IMR-90 (cell line): ENCODE data around the gene BRIP1. TPM values are rescaled to one million over a fixed set of nuclear protein-coding genes. Genes with fewer than 3 reads are reported as not detected.

ENCODE experiments used
- ATAC-seq: fragments of 200-7000 bp; cut with Tn5 transposase; 2 replicates; pipeline ENCODE4 v1.9.1; 2020; ENCODE audit warnings: low read depth, mild to moderate bottlenecking, moderate library complexity
- BruUV-seq: library from RNA; stranded (reverse); fragments of 400-500 nt; replicated peaks from 2 replicates; lab custom pipeline; 2021; lab: Mats Ljungman, UMichigan
- CTCF ChIA-PET: fragments of 300-600 bp; formaldehyde crosslinking; extraction: SDS; loops from one replicate; lab custom pipeline; 2021; ENCODE audit warnings: antibody characterized with exemption; lab: Yijun Ruan, JAX
- POLR2A ChIA-PET: fragments of 300-600 bp; sonication (Branson Sonifier 250); formaldehyde crosslinking; loops from one replicate; lab custom pipeline; 2022; ENCODE audit warnings: antibody characterized with exemption; ENCODE audit not compliant: unreplicated experiment; lab: Charles Lee
- DNase-seq: peaks from one replicate; pipeline ENCODE4 v3.0.0; 2013
- H2AFZ ChIP-seq: replicated peaks from 2 replicates; pipeline ENCODE3; 2013; ENCODE audit warnings: low read length, mild to moderate bottlenecking; ENCODE audit not compliant: poor library complexity
- H2AK5ac ChIP-seq: 2 replicates; pipeline ENCODE4 v1.6.1; 2013; ENCODE audit warnings: low read depth, low read length, inconsistent platforms
- H2AK9ac ChIP-seq: replicated peaks from 2 replicates; pipeline ENCODE3; 2013; ENCODE audit warnings: mild to moderate bottlenecking, low read depth, low read length, moderate library complexity; ENCODE audit not compliant: poor library complexity
- H2BK120ac ChIP-seq: 2 replicates; pipeline ENCODE4 v1.6.1; 2013; ENCODE audit warnings: low read depth, low read length, inconsistent platforms
- H2BK15ac ChIP-seq: 3 replicates; pipeline ENCODE4 v1.6.1; 2013; ENCODE audit warnings: low read depth, low read length, inconsistent platforms
- H2BK20ac ChIP-seq: 2 replicates; pipeline ENCODE4 v1.6.1; 2013; ENCODE audit warnings: low read depth, mild to moderate bottlenecking, inconsistent platforms, low read length, moderate library complexity
- H2BK5ac ChIP-seq: 2 replicates; pipeline ENCODE4 v1.6.1; 2013; ENCODE audit warnings: mild to moderate bottlenecking, low read depth, low read length, inconsistent platforms; ENCODE audit not compliant: poor library complexity, severe bottlenecking
- H3K14ac ChIP-seq: replicated peaks from 2 replicates; pipeline ENCODE4 v1.6.1; 2013; ENCODE audit warnings: low read depth, low read length, inconsistent platforms
- H3K18ac ChIP-seq: 2 replicates; pipeline ENCODE4 v1.6.1; 2013; ENCODE audit warnings: low read depth, low read length, control low read depth
- H3K23ac ChIP-seq: 2 replicates; pipeline ENCODE4 v1.6.1; 2013; ENCODE audit warnings: low read depth, low read length, inconsistent platforms
- H3K27ac ChIP-seq: 2 replicates; pipeline ENCODE4 v1.5.1; 2013; ENCODE audit warnings: mild to moderate bottlenecking, control low read depth, low read length; ENCODE audit not compliant: insufficient read depth
- H3K27me3 ChIP-seq: 2 replicates; pipeline ENCODE4 v1.6.1; 2013; ENCODE audit warnings: low read length; ENCODE audit not compliant: control insufficient read depth, insufficient read depth
- H3K36me3 ChIP-seq: 2 replicates; pipeline ENCODE4 v1.6.1; 2013; ENCODE audit warnings: low read length, mixed read lengths; ENCODE audit not compliant: control insufficient read depth, insufficient read depth
- H3K4ac ChIP-seq: 2 replicates; pipeline ENCODE4 v1.6.1; 2013; ENCODE audit warnings: low read depth, low read length, inconsistent platforms
- H3K4me1 ChIP-seq: 2 replicates; pipeline ENCODE4 v1.6.1; 2013; ENCODE audit warnings: low read length, mixed read lengths; ENCODE audit not compliant: control insufficient read depth, insufficient read depth
- H3K4me2 ChIP-seq: 2 replicates; pipeline ENCODE4 v1.6.1; 2013; ENCODE audit warnings: low read depth, mild to moderate bottlenecking, control low read depth, low read length, moderate library complexity
- H3K4me3 ChIP-seq: 2 replicates; pipeline ENCODE4 v1.5.1; 2013; ENCODE audit warnings: low read depth, mild to moderate bottlenecking, control low read depth, low read length, moderate library complexity; ENCODE audit not compliant: insufficient read depth
- H3K56ac ChIP-seq: 2 replicates; pipeline ENCODE4 v1.6.1; 2013; ENCODE audit warnings: low read length, inconsistent platforms; ENCODE audit not compliant: insufficient read depth; ENCODE audit errors: extremely low read depth
- H3K79me1 ChIP-seq, 2 experiments: 2 replicates each; pipeline ENCODE4 v1.6.1; 2013; ENCODE audit warnings: low read length in 2 of 2, inconsistent platforms in 1 of 2, low read depth in 1 of 2
- H3K9ac ChIP-seq: 2 replicates; pipeline ENCODE4 v1.6.1; 2013; ENCODE audit warnings: low read depth, low read length, control low read depth
- H3K9me1 ChIP-seq: 2 replicates; pipeline ENCODE4 v1.6.1; 2013; ENCODE audit warnings: low read length, inconsistent platforms; ENCODE audit not compliant: insufficient read depth
- H3K9me3 ChIP-seq: 2 replicates; pipeline ENCODE4 v1.6.1; 2013; ENCODE audit warnings: low read length; ENCODE audit not compliant: control insufficient read depth, insufficient read depth
- H4K20me1 ChIP-seq: 2 replicates; pipeline ENCODE4 v1.6.1; 2013; ENCODE audit warnings: low read length, inconsistent platforms; ENCODE audit not compliant: insufficient read depth
- H4K5ac ChIP-seq: 2 replicates; pipeline ENCODE4 v1.6.1; 2013; ENCODE audit warnings: mild to moderate bottlenecking, low read depth, low read length, control low read depth
- H4K8ac ChIP-seq, 2 experiments: 2 replicates each; pipeline ENCODE4 v1.6.1; 2013; ENCODE audit warnings: low read depth in 2 of 2, low read length in 2 of 2, control low read depth in 1 of 2, inconsistent platforms in 1 of 2
- H4K91ac ChIP-seq: 2 replicates; pipeline ENCODE4 v1.6.1; 2013; ENCODE audit warnings: low read depth, low read length, inconsistent platforms; ENCODE audit not compliant: insufficient read depth
- BHLHE40 ChIP-seq: fragments of 150-350 bp; IDR thresholded peaks from 2 replicates; pipeline ENCODE4 v1.6.1; 2016; ENCODE audit warnings: mild to moderate bottlenecking, low read depth, low read length
- CEBPB ChIP-seq: IDR thresholded peaks from 2 replicates; pipeline ENCODE4 v1.6.1; 2012; ENCODE audit warnings: low read depth, low read length, improper control_type of control experiment
- CHD1 ChIP-seq: IDR thresholded peaks from 2 replicates; pipeline ENCODE4 v1.6.1; 2012; ENCODE audit warnings: low read depth, low read length, improper control_type of control experiment
- FOS ChIP-seq: fragments of 150-350 bp; IDR thresholded peaks from 2 replicates; pipeline ENCODE4 v1.6.1; 2016; ENCODE audit warnings: low read depth, low read length
- MAFK ChIP-seq: IDR thresholded peaks from 2 replicates; pipeline ENCODE4 v1.6.1; 2012; ENCODE audit warnings: low read depth, low read length, improper control_type of control experiment
- MAZ ChIP-seq: IDR thresholded peaks from 2 replicates; pipeline ENCODE4 v1.6.1; 2012; ENCODE audit warnings: low read depth, mild to moderate bottlenecking, low read length, improper control_type of control experiment, moderate library complexity, borderline replicate concordance
- MXI1 ChIP-seq: IDR thresholded peaks from 2 replicates; pipeline ENCODE4 v1.6.1; 2012; ENCODE audit warnings: low read depth, mild to moderate bottlenecking, low read length, moderate library complexity, borderline replicate concordance
- NFE2L2 ChIP-seq: fragments of 150-350 bp; IDR thresholded peaks from 2 replicates; pipeline ENCODE4 v1.6.1; 2016; ENCODE audit warnings: low read depth, mild to moderate bottlenecking, low read length
- RAD21 ChIP-seq: IDR thresholded peaks from 2 replicates; pipeline ENCODE4 v1.6.1; 2012; ENCODE audit warnings: low read length, improper control_type of control experiment
- RCOR1 ChIP-seq: IDR thresholded peaks from 2 replicates; pipeline ENCODE4 v1.6.1; 2012; ENCODE audit warnings: mild to moderate bottlenecking, low read length, improper control_type of control experiment; ENCODE audit not compliant: insufficient replicate concordance
- RFX5 ChIP-seq: IDR thresholded peaks from 2 replicates; pipeline ENCODE4 v1.8.0; 2012; ENCODE audit warnings: low read depth, mild to moderate bottlenecking, low read length, moderate library complexity
- SMC3 ChIP-seq: fragments of 150-350 bp; IDR thresholded peaks from 2 replicates; pipeline ENCODE4 v1.6.1; 2016; ENCODE audit warnings: low read depth, mild to moderate bottlenecking, antibody characterized with exemption, low read length, moderate library complexity
- WGBS, 2 experiments: methylation state at CpG; one replicate each; pipeline versions ENCODE4 v1.1.5 to v1.1.7; 2013; ENCODE audit warnings: missing lambda C conversion rate in 2 of 2; ENCODE audit not compliant: insufficient read length in 1 of 2; ENCODE audit errors: extremely low coverage in 2 of 2; 5-methylcytosine and 5-hydroxymethylcytosine counted together
- dilution Hi-C: fragments of 300-500 bp; cut with HindIII; formaldehyde crosslinking; loops from one replicate; pipeline ENCODE4 v1.14.3; 2018; ENCODE audit warnings: low sequenced_read_pairs; ENCODE audit not compliant: unreplicated experiment
- in situ Hi-C: fragments of 300-500 bp; cut with MboI; formaldehyde crosslinking; loops from 3 replicates; pipeline ENCODE4 v1.14.3; 2019; ENCODE audit warnings: low sequenced_read_pairs, inconsistent platforms, mixed read lengths
- intact Hi-C: fragments of 100-400 bp; cut with micrococcal nuclease; formaldehyde crosslinking; loops from 2 replicates; pipeline ENCODE4 v1.10.0; 2022
- polyA plus RNA-seq, 3 experiments: library from polyadenylated mRNA; depleted of rRNA; stranded (reverse); fragments of >200 nt; gene quantifications; 2 replicates each; pipeline ENCODE4 v1.2.3, GENCODE V29; 2012; ENCODE audit warnings: low replicate concordance in 1 of 3
- total RNA-seq: library from RNA; depleted of rRNA; stranded (reverse); fragments of >200 nt; gene quantifications from 2 replicates; pipeline ENCODE4 v1.2.3, GENCODE V29; 2012
- TF ChIP-seq, protein P1 (sequence below): fragments of 150-350 bp; IDR thresholded peaks from 2 replicates; pipeline ENCODE4 v1.6.1; 2017; ENCODE audit warnings: mild to moderate bottlenecking, antibody characterized with exemption, low read length, low read depth
- TF ChIP-seq, protein P2 (sequence below): conservative IDR thresholded peaks from 2 replicates; pipeline ENCODE4 v1.5.1; 2012; ENCODE audit warnings: mild to moderate bottlenecking, low read depth, low read length, improper control_type of control experiment
- TF ChIP-seq, protein P3 (sequence below): fragments of 150-350 bp; IDR thresholded peaks from 2 replicates; pipeline ENCODE4 v1.6.1; 2016; ENCODE audit warnings: low read depth, mild to moderate bottlenecking, low read length, moderate library complexity, borderline replicate concordance

The BRIP1 gene
- total and polyA plus RNA-seq, 2 of the 4 experiments (the other 2 are of a cell fraction) = 6.1 to 19.7 TPM

DNA sequence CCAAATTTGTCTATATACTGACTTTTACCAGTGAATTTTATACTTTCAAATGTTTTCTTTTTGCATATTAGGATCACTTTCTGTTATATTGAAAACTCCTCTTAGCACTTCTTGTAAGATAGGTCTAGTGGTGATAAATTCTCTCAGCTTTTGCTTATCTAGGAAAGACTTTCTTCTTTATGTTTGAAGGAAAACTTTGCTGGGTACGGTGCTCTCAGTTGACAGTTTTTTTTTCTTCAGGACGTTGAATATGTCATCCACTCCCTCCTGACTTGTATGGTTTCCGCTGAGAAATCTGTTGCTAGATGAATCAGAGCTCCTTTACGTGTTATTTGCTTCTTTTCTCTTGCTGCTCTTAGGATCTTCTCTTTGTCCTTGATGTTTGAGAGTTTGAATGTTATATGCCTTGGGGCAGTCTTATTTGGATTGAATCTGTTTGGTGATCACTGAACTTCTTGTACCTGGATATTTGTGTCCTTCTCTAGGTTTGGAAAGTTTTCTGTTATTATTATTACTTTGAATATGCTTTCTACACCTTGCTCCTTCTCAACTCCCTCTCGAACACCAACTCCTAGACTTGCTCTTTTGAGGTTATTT is 228.3 kb downstream of the BRIP1 start:
- H3K36me3 ChIP-seq = no peaks in the 10 kb centered on the region
- peaks cover 2% of the 10 kb centered on the region; the same call in 1 of the 2 replicates for H3K27me3 ChIP-seq
- no peak overlapping the region for H2BK15ac ChIP-seq
- H2BK5ac ChIP-seq = no peak overlapping the region
- no peak overlapping the region for H3K23ac ChIP-seq
- H3K9me1 ChIP-seq = no peaks in the 10 kb centered on the region
- H2AK5ac ChIP-seq = no peak overlapping the region
- ChIA-PET CTCF (interaction anchor here (0.6 to 1.4 kb wide), 4 partner anchors 14 to 204 kb away, joined by 4 to 9 read pairs (median 4); no protein-coding TSS in a partner anchor), POLR2A (interaction anchor here (0.6 kb wide), 1 partner anchor 1626 kb away, joined by 3 read pairs; no protein-coding TSS in a partner anchor)
- H3K79me1 ChIP-seq = no peaks in the 10 kb centered on the region
- H3K18ac ChIP-seq = no peak overlapping the region
- no CpG with 5 or more reads among the region's 5 CpGs for WGBS, 2 experiments
- no peak overlapping the region for H3K4me2 ChIP-seq
- no peak overlapping the region for H3K56ac ChIP-seq
- no peak overlapping the region for H3K4ac ChIP-seq
- H4K91ac ChIP-seq = no peak overlapping the region
- BruUV-seq = no TSS peak
- no peak overlapping the region for H3K4me3 ChIP-seq
- no peak overlapping the region for H2AFZ ChIP-seq
- H3K14ac ChIP-seq = no peak overlapping the region
- H2BK120ac ChIP-seq = no peak overlapping the region
- H4K5ac ChIP-seq = no peak overlapping the region
- no peak overlapping the region for H2BK20ac ChIP-seq
- no peak overlapping the region for H3K27ac ChIP-seq
- no peak overlapping the region for H2AK9ac ChIP-seq
- dilution Hi-C loops = no loop called here
- DNase-seq = no peak
- in situ Hi-C loops = loop anchor here (5.0 to 25.0 kb wide), 2 partner anchors 207 to 427 kb away; partner anchors contain the start of gene MED13
- no peaks in the 10 kb centered on the region for H3K4me1 ChIP-seq
- intact Hi-C loops = loop anchor here (5.0 kb wide), 1 partner anchor 432 kb away; the partner anchor contains the start of gene MED13
- H3K9ac ChIP-seq = no peak overlapping the region
- ATAC-seq = no peak
- H4K8ac ChIP-seq = no peak overlapping the region
- no peaks in the 10 kb centered on the region for H4K20me1 ChIP-seq
- peaks cover 3% of the 10 kb centered on the region; the same call in 1 of the 2 replicates for H3K9me3 ChIP-seq
- TF ChIP-seq, protein P1, sequence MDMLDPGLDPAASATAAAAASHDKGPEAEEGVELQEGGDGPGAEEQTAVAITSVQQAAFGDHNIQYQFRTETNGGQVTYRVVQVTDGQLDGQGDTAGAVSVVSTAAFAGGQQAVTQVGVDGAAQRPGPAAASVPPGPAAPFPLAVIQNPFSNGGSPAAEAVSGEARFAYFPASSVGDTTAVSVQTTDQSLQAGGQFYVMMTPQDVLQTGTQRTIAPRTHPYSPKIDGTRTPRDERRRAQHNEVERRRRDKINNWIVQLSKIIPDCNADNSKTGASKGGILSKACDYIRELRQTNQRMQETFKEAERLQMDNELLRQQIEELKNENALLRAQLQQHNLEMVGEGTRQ = no peak
- TF ChIP-seq, protein P2, sequence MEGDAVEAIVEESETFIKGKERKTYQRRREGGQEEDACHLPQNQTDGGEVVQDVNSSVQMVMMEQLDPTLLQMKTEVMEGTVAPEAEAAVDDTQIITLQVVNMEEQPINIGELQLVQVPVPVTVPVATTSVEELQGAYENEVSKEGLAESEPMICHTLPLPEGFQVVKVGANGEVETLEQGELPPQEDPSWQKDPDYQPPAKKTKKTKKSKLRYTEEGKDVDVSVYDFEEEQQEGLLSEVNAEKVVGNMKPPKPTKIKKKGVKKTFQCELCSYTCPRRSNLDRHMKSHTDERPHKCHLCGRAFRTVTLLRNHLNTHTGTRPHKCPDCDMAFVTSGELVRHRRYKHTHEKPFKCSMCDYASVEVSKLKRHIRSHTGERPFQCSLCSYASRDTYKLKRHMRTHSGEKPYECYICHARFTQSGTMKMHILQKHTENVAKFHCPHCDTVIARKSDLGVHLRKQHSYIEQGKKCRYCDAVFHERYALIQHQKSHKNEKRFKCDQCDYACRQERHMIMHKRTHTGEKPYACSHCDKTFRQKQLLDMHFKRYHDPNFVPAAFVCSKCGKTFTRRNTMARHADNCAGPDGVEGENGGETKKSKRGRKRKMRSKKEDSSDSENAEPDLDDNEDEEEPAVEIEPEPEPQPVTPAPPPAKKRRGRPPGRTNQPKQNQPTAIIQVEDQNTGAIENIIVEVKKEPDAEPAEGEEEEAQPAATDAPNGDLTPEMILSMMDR = no peak
- TF ChIP-seq RAD21 (no peak), SMC3 (no peak), NFE2L2 (no peak), MAFK (no peak), CHD1 (no peak), RCOR1 (no peak), MXI1 (no peak), RFX5 (no peak), CEBPB (no peak), BHLHE40 (no peak), MAZ (no peak), FOS (no peak)
- TF ChIP-seq, protein P3, sequence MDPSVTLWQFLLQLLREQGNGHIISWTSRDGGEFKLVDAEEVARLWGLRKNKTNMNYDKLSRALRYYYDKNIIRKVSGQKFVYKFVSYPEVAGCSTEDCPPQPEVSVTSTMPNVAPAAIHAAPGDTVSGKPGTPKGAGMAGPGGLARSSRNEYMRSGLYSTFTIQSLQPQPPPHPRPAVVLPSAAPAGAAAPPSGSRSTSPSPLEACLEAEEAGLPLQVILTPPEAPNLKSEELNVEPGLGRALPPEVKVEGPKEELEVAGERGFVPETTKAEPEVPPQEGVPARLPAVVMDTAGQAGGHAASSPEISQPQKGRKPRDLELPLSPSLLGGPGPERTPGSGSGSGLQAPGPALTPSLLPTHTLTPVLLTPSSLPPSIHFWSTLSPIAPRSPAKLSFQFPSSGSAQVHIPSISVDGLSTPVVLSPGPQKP = no peak
